HL-60/S4 treated with phorbol 12-myristate 13-acetate at 8.2 ng/mL for 4 days and 3 days (cell line): ENCODE measurements around the gene TMEM200B.
"Not testable (repeated sequence)": the region's sequence is repeated elsewhere in the genome, so short reads cannot be mapped to it uniquely, and the experiment has no call there.

Experiments used
- in situ Hi-C: fragments of 300-500 bp; cut with MboI; formaldehyde crosslinking; loops from 2 replicates; pipeline ENCODE4 v1.15.0; 2022; ENCODE audit warnings: low sequenced_read_pairs

Gene TMEM200B

DNA sequence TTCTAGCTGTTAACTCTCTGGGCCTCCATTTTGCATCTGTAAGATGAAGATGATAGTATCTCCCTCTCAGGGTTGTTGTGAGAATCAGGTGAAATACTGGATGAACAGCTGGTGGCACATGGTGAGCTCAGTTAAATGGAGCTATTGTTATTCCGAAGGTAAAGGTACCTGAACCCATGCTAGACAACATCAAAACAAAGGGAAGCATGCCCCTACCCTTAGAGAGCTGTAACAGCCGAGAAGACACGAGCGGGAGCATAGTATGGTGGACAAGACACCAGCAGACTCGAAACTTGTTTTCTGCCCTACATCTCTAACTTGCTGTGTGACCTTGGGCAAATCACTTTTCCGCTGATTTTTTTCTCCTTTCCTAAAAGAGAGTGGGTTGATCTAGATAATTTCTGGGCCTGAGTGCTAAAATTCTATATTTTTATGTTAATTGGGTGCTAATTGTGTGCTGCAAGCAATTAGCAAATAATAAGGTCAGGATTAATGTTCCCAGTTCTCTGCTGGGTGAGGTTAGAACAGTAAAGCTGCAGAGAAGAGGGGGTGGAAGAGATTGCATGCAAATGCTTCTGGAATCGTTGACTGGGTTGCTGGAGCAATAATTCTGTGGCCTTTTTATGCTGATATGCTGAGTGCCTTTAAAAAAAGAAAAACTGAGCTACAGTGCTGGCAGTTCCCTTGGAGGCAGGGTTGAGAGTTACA lies 10.8 kb downstream of the TMEM200B start:
- in situ Hi-C loops: no loop called here

DNA sequence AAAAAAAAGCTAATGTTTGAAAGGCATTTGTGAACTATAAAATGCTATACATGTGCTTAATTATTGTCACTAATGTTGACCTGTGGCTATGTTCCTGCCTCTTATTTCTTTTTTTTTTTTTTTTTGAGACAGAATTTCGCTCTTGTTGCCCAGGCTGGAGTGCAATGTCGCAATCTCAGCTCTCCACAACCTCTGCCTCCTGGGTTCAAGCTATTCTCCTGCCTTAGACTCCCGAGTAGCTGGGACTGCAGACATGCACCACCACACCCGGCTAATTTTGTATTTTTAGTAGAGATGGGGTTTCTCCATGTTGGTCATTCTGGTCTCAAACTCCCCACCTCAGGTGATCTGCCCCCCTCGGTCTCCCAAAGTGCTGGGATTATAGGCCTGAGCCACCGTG lies 15.7 kb downstream of the TMEM200B start:
- in situ Hi-C loops: not testable (repeated sequence)

DNA sequence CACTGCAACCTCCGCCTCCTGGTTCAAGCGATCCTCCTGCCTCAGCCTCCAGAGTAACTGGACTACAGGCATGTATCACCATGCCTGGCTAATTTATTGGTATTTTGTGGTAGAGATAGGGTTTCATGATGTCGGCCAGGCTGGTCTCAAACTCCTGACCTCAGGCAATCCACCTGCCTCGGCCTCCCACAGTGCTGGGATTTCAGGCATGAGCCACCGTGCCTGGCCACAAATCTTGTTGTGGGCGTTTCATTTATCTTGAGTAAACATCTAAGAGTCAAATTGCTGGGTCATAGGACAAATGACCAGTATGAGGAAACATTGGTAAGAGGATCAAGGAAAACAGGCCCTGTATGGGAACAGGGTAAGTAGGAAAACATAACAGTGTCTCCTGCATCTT lies 17.9 kb downstream of the TMEM200B start:
- in situ Hi-C loops: no loop called here

DNA sequence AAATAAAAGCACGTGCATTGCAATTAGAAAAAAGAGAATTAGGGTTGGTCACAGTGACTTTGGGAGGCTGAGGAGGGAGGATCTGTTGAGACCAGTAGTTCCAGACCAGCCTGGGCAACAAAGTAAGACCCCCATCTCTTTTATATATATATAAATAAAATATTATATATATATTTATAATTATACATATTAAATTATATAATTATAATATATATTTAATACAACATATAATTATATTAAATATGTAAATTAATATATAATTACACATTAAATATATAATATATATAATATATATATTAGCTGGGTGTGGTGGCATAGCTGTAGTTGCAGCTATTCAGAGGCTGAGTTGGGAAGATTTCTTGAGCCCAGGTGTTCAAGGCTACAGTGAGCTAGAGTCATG lies 23.2 kb downstream of the TMEM200B start:
- in situ Hi-C loops: no loop called here

DNA sequence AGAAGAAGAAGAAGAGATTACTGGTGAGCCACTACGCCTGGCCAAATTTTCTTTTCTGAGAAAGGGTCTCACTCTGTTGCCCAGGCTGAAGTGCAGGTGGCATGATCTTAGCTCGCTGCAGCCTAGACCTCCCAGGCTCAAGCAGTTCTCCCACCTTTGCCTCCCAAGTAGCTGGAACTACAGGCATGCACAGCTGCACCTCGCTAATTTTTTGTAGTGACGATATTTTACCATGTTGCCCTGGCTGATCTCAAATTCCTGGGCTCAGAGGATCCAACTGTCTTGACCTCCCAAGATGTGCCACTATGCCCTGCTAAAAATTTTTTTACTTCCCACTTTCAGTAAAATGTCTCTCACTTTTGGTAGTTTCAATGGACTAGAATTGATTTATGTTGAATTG lies 24.4 kb downstream of the TMEM200B start:
- in situ Hi-C loops: no loop called here

DNA sequence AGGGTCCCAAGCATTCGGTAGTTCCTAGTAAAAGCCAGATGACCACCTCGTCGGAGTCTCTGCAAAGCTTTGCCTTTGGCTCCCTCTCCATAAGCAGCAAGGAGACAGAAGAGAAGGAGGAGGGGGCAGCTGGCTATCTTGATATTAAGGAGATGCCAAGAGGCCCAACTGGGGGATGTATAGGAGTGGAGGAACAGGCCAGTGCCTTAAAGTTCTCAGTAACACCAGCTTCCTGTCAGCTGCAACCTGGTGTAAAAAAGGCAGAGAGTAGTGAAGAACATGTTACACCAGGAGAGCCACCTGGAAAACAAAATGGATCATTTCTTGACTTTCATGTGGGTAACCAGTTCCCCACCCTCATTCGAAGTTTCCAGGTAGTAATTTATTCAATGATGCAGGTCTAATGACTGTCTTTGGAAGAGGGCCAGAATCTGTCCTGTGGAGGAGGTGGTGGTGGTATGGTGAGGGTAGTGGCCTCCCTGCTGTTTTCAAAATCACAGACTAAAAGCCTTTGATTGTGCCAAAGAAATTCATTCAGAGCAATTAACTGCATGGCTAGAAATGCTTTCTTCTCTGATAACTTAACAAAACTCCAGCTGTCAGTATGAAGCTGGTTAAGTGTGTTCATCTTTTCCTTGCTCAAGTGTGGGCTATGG lies 27.3 kb downstream of the TMEM200B start:
- in situ Hi-C loops: no loop called here

DNA sequence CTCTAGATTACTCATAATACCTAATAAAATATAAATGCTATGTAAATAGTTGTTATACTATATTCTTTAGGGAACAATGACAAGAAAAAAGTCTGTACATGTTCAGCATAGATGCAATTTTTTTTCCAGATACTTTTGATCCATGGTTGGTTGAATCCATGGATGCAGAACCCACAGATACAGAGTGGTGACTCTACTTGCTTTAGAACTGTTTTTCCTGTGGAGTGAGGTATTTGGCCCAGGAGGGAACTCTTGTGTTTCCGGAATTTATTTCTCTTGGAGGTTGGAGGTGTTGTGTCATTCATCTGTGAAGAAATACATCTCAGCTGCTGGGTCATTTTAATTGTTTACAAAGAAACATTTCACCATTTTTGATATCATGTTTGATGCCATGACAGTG lies 28.7 kb downstream of the TMEM200B start:
- in situ Hi-C loops: no loop called here

DNA sequence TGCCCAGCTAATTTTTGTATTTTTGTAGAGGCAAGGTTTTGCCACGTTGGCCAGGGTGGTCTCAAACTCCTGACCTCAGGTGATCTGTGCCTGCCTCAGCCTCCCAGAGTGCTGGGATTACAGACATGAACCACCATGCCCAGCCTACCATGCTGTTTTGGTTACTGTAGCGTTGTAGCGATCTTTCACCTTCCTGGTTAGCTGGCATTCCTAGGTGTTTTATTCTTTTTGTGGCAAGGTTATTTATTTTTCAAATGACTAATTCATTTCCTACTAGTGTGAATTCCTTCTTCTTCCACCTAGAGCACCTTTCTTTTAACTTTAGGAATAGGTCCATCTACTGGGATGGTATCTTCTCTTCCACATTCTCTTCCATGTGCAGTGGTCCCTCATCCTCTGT lies 29.3 kb downstream of the TMEM200B start:
- in situ Hi-C loops: no loop called here

DNA sequence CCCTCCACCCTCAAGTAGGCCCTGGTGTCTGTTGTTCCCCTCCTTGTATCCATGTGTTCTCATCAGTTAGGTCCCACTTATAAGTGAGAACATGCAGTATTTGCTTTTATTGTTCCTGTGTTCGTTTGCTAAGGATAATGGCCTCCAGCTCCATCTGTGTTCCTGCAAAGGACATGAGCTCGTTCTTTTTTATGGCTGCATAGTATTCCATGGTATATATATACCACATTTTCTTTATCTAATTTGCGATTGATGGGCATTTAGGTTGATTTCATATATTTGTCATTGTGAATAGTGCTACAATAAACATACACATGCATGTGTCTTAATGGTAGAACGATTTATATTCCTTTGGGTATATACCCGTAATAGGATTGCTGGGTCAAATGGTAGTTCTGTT lies 31.0 kb downstream of the TMEM200B start:
- in situ Hi-C loops: not testable (repeated sequence)

DNA sequence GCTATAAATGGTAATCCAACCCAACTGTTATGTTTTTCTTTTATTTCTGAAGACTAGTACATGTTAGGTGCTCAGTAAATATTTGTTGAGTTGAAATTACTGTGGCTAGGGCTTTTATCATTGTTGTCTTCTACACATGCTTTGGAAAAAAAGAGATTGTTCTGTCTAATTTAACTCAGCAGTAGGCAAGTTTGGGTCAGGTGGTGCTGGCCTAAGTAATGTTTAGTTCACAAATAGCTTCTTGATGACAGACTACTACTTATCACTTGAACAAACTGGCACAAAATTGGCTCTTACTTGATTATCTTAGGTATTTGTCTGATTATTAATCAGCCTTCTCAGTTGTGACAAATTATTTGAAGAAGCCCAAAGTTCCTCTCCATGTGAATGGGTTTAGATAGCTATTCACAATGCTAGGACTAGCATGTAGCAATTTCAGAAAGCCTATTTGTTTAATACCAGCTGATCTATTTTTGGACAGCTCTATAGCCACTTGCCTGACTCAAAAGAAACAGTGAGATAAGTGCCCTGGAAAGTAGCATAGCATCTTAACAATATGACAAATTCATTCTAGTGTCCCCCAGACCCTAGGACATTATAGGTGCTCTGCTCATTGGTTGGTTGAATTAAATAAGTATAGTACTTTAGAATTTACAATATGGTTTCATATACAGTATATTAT lies 32.6 kb downstream of the TMEM200B start:
- in situ Hi-C loops: no loop called here

DNA sequence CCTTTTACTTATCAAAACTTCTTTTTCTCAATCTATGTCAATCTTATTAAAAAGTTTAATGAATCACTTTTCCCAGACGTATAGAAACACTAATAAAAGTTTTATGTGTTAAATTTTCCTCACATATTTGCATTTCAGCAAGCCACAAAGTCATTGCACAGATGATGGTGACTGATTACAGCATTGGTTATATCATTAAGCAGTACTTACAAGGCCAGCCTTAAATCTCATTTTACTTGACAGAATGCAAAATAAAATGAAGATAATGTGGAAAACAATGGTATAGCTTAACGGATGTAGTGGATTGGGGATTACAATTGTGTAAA lies 39.5 kb downstream of the TMEM200B start:
- in situ Hi-C loops: no loop called here

DNA sequence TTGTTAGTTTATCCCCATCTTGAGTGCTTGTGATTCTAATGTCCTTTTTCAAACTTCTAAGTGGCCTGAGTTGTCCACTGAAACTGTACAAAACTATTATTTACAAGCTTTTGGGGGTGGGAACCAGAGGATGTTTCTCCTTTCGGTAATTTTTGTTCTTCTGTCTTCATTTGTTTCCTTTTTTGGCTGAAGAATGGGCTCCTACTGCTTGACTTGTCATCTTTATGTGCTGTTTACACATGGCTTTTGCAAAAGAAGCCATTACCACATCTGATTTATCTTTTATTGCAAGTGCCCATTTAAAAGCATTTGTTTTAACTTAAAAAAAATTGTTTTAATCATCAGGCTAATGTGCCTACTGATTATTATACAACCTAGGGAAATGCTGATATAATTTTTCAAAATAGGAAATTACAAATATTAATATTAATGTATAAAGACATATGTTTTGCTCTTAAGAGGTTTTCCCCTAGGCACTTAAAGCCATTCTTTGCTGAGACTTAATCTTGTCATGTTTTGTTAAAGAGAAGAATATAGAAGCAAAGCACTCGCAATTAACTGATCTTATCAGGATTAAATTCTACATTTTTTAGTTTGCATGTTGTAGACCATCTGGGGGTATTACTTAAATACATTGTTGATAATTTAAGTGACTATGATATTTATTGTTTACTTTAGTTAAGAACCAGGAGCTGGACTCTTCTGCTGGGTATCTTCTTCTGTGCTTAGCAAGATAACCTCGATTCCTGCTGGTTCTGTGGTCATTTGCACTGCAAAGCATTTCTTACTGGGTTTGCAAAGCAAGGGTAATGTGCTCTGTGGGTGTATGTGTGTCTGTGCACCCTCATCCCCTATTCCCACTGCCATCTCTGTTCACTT lies 40.1 kb downstream of the TMEM200B start:
- in situ Hi-C loops: no loop called here

DNA sequence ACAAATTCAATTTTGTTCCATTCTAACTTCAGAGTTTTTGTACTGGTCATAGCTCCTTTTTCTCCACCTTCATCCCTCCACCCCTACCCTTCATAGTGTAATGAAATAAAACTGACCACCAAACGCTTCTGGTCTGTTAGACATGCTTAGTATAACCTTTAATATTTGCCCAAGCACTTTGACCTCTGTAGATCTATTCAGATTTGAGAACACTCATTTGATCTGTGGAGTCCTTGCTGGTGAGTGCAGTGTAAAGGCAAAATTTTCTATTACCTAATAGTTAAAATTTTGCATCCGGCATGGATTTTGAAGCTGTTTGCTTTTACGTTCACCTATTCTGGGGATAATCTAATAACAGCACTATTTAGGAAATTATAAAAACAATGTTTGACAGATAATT lies 41.2 kb downstream of the TMEM200B start:
- in situ Hi-C loops: no loop called here

DNA sequence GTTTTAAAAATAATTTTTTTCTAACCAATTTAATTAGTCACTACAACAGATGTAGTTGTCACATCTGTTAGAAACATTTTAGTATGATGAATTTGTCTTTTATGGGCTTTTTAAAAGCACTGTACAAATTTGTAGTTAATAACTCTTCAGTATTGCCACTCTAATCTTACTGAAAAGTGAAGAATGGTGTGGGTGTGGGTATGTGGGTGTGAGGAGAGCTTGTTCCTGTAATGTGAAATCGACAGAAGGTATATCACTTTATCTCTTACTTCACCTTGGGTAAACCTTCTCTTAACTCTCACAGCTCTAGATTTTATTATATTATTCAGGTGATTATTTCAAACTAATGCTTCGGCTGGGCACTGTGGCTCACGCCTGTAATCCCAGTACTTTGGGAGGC lies 42.5 kb downstream of the TMEM200B start:
- in situ Hi-C loops: no loop called here

DNA sequence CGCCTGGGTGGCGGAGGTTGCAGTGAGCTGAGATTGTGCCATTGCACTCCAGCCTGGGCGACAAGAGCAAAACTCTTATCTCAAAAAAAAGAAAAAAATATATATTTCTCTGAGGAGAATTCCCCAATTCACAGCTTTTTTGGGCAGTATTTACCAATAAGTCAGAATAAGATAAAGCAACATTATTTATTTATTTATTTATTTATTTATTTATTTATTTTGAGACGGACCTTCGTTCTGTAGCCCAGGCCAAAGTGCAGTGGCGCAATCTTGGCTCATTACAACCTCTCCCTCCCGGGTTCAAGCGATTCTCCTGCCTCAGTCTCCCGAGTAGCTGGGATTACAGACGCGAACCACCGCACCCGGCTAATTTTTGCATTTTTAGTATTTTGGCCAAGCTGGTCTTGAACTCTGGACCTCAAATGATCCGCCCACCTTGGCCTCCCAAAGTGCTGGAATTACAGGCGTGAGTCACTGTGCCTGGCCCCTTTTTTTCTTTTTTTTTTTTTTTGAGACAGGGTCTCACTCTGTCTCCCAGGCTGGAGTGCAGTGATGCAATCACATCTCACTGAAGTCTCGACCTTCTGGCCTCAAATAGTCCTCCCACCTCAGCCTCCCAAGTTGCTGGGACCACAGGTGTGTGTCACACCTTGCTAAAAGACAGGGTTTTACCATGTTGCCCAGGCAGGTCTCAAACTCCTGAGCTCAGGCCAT lies 43.6 kb downstream of the TMEM200B start:
- in situ Hi-C loops: not testable (repeated sequence)

DNA sequence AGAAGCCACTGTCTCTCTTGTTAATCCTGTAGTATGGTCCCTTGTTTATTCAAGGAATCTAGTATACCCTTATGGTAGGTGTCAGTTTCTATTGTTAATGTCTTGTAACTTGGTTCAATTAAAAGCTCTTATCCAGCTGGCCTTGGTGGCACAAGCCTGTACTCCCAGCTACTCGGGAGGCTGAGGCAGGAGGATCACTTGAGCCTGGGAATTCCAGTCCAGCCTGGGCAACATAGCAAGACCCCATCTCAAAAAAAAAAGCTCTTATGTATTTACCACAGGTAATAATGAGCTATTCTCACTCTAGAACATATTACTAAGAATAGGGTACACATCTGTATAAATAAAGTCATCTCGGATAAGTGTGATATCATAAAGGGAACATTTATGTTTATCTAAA lies 46.5 kb downstream of the TMEM200B start:
- in situ Hi-C loops: no loop called here
